Stomach (tissue), 9 donors: ENCODE measurements around the gene XPO4. TPM values are rescaled to one million over a fixed set of nuclear protein-coding genes. Genes with fewer than 3 reads are reported as not detected.

Experiments
- DNase-seq, 2 donors: peaks; one replicate each; pipeline versions ENCODE4 v3.0.0 to v3.0.0-alpha.2; 2013 to 2019
- H3K27ac ChIP-seq, 5 donors: fragments of 200-600 bp in 4 of 5; sonication (generic) in 4 of 5; one replicate each; pipeline ENCODE4 v1.5.1; 2013 to 2019; ENCODE audit warnings: mild to moderate bottlenecking in 1 of 5, moderate library complexity in 1 of 5
- H3K27me3 ChIP-seq, 3 donors: fragments of 200-600 bp; sonication (generic); one replicate each; pipeline ENCODE4 v1.5.1; 2017 to 2019; ENCODE audit warnings: mixed run types in 1 of 3
- H3K36me3 ChIP-seq, 4 donors: fragments of 200-600 bp; sonication (generic); 1 replicate in 3 of 4; 2 replicates in 1 of 4; pipeline ENCODE4 v1.5.1; 2016 to 2019
- H3K4me1 ChIP-seq, 4 donors: fragments of 200-600 bp; sonication (generic); one replicate each; pipeline ENCODE4 v1.5.1; 2016 to 2019
- H3K4me3 ChIP-seq, 4 donors: fragments of 200-600 bp; sonication (generic) in 3 of 4; one replicate each; pipeline ENCODE4 v1.5.1; 2016 to 2019; ENCODE audit warnings: mild to moderate bottlenecking in 1 of 4
- H3K9me3 ChIP-seq, 4 donors: fragments of 200-600 bp; sonication (generic); one replicate each; pipeline ENCODE4 v1.5.1; 2016 to 2019
- CTCF ChIP-seq, 7 experiments: fragments of 450-650 bp in 4 of 7; fragments of 200-600 bp in 3 of 7; sonication (generic) in 3 of 7; IDR thresholded peaks; one replicate each; pipeline ENCODE4 v1.5.1; 2016 to 2019; ENCODE audit warnings: antibody characterized with exemption in 7 of 7, control low read depth in 2 of 7, mild to moderate bottlenecking in 1 of 7
- EP300 ChIP-seq: sonication (generic); formaldehyde crosslinking; IDR thresholded peaks from one replicate; pipeline ENCODE4 v1.6.1; 2017; ENCODE audit warnings: antibody characterized with exemption
- POLR2A ChIP-seq, 4 donors: fragments of 450-650 bp; IDR thresholded peaks; one replicate each; pipeline ENCODE4 v1.6.1; 2016; ENCODE audit warnings: antibody characterized with exemption in 4 of 4, control low read depth in 2 of 4, mild to moderate bottlenecking in 1 of 4, moderate library complexity in 1 of 4
- POLR2AphosphoS5 ChIP-seq, 3 donors: sonication (generic); formaldehyde crosslinking; IDR thresholded peaks; one replicate each; pipeline ENCODE4 v1.6.1; 2016; ENCODE audit warnings: antibody characterized with exemption in 3 of 3
- WGBS, 5 donors: extraction: QIAGEN DNeasy Blood & Tissue Kit in 3 of 5; methylation state at CpG; one replicate each; pipeline versions ENCODE4 v1.1.5 to v1.1.7; 2013 to 2018; 5-methylcytosine and 5-hydroxymethylcytosine counted together
- intact Hi-C: fragments of 100-400 bp; cut with DNase I; formaldehyde crosslinking; loops from one replicate; pipeline ENCODE4 v1.15.1; 2023; ENCODE audit warnings: low total_unique reads
- polyA plus RNA-seq, 3 donors: library from polyadenylated mRNA; stranded (reverse); fragments of 200-250 nt; gene quantifications; one replicate each; pipeline ENCODE4 v1.2.3, GENCODE V29; 2013
- total RNA-seq, 5 donors: library from RNA; depleted of rRNA; stranded (reverse); fragments of >200 nt; gene quantifications; one replicate each; pipeline versions ENCODE4 v1.1.0 to v1.2.3, GENCODE V29; 2014 to 2016
- donor health status: healthy with polysubstance abuse.
- donor health status: Bipolar disorder and iron deficiency.
- donor health status: healthy.

XPO4 gene
- total and polyA plus RNA-seq, 8 donors, result 2.3 to 41.7 (median 14.9) TPM

GRCh38 chr13:20826301-20826700 lies 76.2 kb downstream of the XPO4 start:
- Histone ChIP-seq H3K27me3 (no peaks in the 10 kb centered on the region), H3K4me1 (peaks cover 0 to 39% (median 9%) of the 10 kb centered on the region in 4 donors), H3K27ac (peak overlapping the region in 1 of 5 donors; percentile 39), H3K36me3 (peaks cover 0 to 8% (median 0%) of the 10 kb centered on the region in 4 donors), H3K4me3 (no peak overlapping the region), H3K9me3 (no peaks in the 10 kb centered on the region)
- TF ChIP-seq EP300 (no peak), CTCF (IDR thresholded peaks at IDR 0.05) (no peak), POLR2A (IDR thresholded peaks at IDR 0.05) (no peak), POLR2AphosphoS5 (IDR thresholded peaks at IDR 0.05) (no peak)
- WGBS, 5 donors, result 91 to 96% (median 92%) methylated on average over 5 of the region's 5 CpGs
- intact Hi-C loops, result loop anchor here (5.0 kb wide), 1 partner anchor 119 kb away; no protein-coding TSS in a partner anchor
- no peak for DNase-seq

- intact Hi-C loops, result loop anchor here (5.0 kb wide), 1 partner anchor 118 kb away; no protein-coding TSS in a partner anchor
Measured at GRCh38 chr13:20825477-20825875, 77.1 kb downstream of the XPO4 start.

GRCh38 chr13:20824762-20825476 lies 77.6 kb downstream of the XPO4 start:
- intact Hi-C loops, result loop anchor here (5.0 kb wide), 1 partner anchor 118 kb away; no protein-coding TSS in a partner anchor

More at GRCh38 chr13:20825477-20825875, 77.1 kb downstream of the XPO4 start:
- WGBS, 5 donors, result 47 to 61% (median 53%) methylated on average over 3 of the region's 3 CpGs
- peak in 1 of 2 donors; percentile 15 for DNase-seq
- Histone ChIP-seq H3K27ac (peak overlapping the region in 1 of 5 donors; percentile 40), H3K36me3 (peaks cover 0 to 10% (median 0%) of the 10 kb centered on the region in 4 donors), H3K4me3 (no peak overlapping the region), H3K9me3 (no peaks in the 10 kb centered on the region), H3K4me1 (peaks cover 0 to 38% (median 9%) of the 10 kb centered on the region in 4 donors), H3K27me3 (no peaks in the 10 kb centered on the region)
- TF ChIP-seq EP300 (no peak), CTCF (IDR thresholded peaks at IDR 0.05) (no peak), POLR2A (IDR thresholded peaks at IDR 0.05) (no peak), POLR2AphosphoS5 (IDR thresholded peaks at IDR 0.05) (no peak)

GRCh38 chr13:20823071-20823470 lies 79.5 kb downstream of the XPO4 start:
- no peak for TF ChIP-seq POLR2A (IDR thresholded peaks at IDR 0.05)
- no peak for TF ChIP-seq POLR2AphosphoS5 (IDR thresholded peaks at IDR 0.05)
- no peak for TF ChIP-seq EP300
- TF ChIP-seq CTCF (IDR thresholded peaks at IDR 0.05), result no peak
- Histone ChIP-seq H3K27ac (no peak overlapping the region), H3K4me3 (no peak overlapping the region), H3K36me3 (peaks cover 0 to 18% (median 7%) of the 10 kb centered on the region in 4 donors), H3K27me3 (no peaks in the 10 kb centered on the region), H3K4me1 (peaks cover 0 to 27% (median 5%) of the 10 kb centered on the region in 4 donors), H3K9me3 (no peaks in the 10 kb centered on the region)
- intact Hi-C loops, result no loop called here
- WGBS, 5 donors, result 90 to 100% (median 97%) methylated on average over 1 of the region's 1 CpG
- no peak for DNase-seq

More at GRCh38 chr13:20824762-20825476, 77.6 kb downstream of the XPO4 start:
- Histone ChIP-seq H3K36me3 (peaks cover 0 to 10% (median 0%) of the 10 kb centered on the region in 4 donors), H3K4me1 (peaks cover 0 to 38% (median 9%) of the 10 kb centered on the region in 4 donors), H3K9me3 (no peaks in the 10 kb centered on the region), H3K27ac (peak overlapping the region in 1 of 5 donors; percentile 40), H3K27me3 (no peaks in the 10 kb centered on the region), H3K4me3 (no peak overlapping the region)
- WGBS, 5 donors, result 42 to 82% (median 80%) methylated on average over 5 of the region's 5 CpGs
- no peak for DNase-seq
- peak in 1 of 3 donors; percentile 51 for TF ChIP-seq POLR2AphosphoS5 (IDR thresholded peaks at IDR 0.05)
- TF ChIP-seq POLR2A (IDR thresholded peaks at IDR 0.05), result no peak
